GM21576 (cell line): ENCODE results near the gene IFITM1.

Experiments used
- ATAC-seq: cut with Tn5 transposase; IDR thresholded peaks from one replicate; pipeline ENCODE4 v1.9.1; 2021; ENCODE audit warnings: mild to moderate bottlenecking, moderate library complexity; ENCODE audit not compliant: unreplicated experiment

Gene IFITM1

DNA sequence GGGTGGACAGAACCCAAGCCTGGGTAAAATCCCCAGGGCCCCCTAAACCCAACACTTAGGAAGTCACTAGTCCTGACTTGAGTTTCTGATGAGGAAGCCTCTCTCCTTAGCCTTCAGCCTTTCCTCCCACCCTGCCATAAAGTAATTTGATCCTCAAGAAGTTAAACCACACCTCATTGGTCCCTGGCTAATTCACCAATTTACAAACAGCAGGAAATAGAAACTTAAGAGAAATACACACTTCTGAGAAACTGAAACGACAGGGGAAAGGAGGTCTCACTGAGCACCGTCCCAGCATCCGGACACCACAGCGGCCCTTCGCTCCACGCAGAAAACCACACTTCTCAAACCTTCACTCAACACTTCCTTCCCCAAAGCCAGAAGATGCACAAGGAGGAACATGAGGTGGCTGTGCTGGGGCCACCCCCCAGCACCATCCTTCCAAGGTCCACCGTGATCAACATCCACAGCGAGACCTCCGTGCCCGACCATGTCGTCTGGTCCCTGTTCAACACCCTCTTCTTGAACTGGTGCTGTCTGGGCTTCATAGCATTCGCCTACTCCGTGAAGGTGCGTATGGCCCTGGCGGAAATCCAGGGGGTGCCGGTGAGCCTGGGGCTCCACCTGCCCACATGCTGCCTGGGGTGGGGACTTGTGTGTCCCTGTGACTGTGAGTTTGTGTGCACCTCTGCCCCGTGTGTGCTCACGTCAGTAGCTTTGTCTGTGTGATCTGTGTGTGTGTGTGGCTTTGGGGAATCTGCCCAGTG, at the start of gene IFITM1:
Gene IFITM1 (plus strand): TSS at position 254 of the 767 bp plus-strand sequence. CDS start 131 bp downstream, at position 385.
- no peak for ATAC-seq

- ATAC-seq, result no peak
Observed at GRCh38 chr11:266676-267439, 47.0 kb upstream of the IFITM1 start.

- no peak for ATAC-seq
Observed at GRCh38 chr11:267491-267994, 46.3 kb upstream of the IFITM1 start.

GRCh38 chr11:268716-269145, 45.1 kb upstream of the IFITM1 start:
- ATAC-seq, result peak; percentile 32

DNA sequence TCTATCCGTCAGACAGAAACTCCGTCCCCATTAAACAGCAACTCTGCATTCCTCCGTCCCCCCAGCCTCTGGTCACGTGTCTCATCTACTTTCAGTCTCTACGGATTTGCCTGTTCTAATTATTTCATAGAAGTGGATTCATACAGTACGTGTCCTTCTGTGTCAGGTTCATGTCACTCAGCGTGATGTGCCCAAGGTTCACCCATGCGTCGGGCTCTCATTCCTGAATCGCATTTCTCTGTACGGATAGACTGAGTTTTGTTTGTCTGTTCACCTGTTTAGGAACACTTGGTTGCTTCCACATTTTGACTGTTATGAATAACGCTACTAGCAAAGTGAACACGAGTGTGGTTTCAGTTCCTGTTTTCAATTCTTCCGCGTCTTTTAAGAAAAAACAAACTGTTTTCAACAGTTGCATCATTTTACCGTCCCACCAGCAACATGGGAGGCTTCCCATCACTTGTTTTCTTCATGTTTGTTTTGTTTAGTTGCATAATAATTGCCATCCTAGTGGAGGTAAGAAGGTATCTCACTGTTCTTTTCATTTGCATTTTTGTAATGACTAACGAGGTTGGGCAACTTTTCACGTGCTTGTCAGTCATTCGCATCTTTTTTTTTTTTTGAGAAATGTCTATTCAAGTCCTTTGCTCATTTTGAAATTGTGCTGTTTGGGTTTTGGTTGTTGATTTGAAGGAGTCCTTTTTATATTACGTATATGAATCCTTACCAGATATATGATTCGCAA, 44.5 kb upstream of the IFITM1 start:
- ATAC-seq, result peak; percentile 66

DNA sequence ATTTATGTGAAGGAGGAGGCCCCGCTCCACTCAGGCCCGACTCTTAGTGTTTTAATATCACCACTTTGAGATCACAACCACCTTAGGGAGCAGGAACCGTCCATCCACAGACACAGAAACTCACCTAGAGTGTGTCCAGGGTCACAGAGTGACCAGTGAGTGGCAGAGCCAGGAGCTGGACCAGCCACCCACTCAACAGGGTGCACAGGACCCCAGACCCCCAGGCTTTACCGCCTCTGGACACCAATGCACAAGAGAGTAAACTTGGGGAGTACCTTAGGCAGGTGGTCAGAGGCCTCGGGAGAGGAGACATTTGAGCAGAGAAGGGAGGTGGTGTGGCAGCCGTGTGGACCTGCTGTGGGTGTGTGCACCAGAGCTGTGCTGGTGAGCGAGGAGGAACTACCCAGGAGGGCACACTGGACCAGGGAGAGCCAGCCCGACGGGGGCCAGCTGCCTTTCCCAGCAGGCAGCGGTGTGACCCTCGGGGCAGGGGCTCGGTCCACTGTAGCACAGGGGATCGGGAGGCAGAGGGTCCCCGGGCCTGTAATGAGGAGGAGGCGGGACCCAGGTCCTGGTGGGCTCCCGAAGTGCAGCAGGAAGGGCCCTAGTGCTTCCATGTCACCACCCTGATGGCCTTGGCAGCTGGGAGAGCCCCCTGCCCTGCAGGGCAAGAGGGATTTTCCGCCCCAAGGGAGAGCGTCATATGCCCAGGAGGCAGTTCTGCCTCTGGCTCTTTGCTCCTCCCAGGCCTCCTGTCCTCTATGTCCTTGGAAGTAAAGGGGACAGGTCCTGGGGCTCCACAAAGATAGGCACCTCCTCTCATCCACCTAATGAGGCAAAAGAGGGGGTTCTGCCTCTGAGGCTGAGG, 43.2 kb upstream of the IFITM1 start:
- no peak for ATAC-seq

- ATAC-seq, result no peak
Observed at GRCh38 chr11:271319-271715, 42.5 kb upstream of the IFITM1 start.

GRCh38 chr11:272195-272930, 41.5 kb upstream of the IFITM1 start:
- no peak for ATAC-seq

DNA sequence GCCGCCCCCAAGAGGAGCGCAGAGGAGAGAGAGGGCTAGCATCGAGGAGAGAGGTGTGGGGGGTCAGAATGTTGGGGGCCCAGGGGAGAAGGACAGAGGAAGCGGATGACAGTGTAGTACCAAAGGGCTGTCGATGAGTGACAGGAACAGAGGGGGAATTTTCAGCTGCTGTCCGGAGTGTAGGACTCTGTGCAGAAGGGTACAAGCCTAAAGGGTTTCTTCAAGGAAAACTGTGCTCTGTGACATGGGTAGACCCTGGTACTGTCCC, 41.0 kb upstream of the IFITM1 start:
- no peak for ATAC-seq

DNA sequence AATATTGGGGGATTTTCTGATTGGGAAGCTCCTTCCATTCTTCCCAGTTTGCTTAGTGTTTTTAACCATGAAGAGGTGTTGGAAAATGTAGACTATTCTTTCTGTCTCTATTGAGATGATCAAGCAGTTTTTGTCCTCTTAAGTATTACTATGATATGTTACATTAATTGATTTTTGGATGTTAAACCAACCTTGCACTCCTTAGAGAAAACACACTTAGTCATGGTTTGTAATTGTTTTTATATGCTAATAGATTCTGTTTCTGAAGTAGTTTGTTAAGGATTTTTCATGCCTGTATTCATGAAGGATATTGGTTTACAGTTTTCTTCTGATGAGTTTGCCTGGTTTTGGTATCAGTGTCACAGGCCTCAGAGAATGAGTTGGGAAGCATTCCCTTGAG, 37.6 kb upstream of the IFITM1 start:
- ATAC-seq, result no peak

GRCh38 chr11:278001-278951, 35.6 kb upstream of the IFITM1 start, which contains the start of gene NLRP6:
Gene NLRP6 (plus strand): TSS chr11:278407. CDS start chr11:278570, 163 bp downstream.
- ATAC-seq, result no peak

DNA sequence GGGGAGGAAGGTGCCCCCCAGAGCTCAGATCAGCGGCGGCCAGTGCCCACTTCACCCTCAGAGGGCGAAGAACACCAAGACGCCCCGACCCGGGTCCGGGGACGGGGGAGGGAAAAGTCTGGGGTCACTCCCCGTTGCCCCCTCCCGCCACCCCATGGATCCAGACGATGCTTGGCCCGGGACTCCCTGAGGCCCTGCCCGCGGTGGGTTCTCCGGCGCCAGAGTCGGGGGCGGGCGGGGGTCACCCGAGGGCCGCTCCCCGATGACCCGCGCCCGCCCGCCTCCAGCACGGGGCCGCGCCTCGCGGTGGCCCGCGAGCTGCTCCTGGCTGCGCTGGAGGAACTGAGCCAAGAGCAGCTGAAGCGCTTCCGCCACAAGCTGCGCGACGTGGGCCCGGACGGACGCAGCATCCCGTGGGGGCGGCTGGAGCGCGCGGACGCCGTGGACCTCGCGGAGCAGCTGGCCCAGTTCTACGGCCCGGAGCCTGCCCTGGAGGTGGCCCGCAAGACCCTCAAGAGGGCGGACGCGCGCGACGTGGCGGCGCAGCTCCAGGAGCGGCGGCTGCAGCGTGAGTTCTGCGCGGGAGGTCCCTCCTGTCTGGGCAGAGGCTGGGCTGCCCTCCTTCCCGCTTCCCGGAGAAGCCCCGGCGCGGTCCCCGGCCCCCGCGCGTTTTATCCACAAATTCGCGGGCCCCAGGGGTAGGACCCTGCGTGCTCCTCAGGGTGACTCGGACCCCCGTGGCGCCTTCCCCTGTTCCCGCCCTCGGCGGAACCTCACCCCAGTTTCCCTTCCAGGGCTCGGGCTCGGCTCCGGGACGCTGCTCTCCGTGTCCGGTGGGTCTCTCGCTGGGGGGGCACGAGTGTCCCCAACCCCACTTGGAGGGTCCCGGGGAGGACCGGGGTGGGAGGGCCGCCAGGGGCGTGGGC, 34.5 kb upstream of the IFITM1 start:
- no peak for ATAC-seq

DNA sequence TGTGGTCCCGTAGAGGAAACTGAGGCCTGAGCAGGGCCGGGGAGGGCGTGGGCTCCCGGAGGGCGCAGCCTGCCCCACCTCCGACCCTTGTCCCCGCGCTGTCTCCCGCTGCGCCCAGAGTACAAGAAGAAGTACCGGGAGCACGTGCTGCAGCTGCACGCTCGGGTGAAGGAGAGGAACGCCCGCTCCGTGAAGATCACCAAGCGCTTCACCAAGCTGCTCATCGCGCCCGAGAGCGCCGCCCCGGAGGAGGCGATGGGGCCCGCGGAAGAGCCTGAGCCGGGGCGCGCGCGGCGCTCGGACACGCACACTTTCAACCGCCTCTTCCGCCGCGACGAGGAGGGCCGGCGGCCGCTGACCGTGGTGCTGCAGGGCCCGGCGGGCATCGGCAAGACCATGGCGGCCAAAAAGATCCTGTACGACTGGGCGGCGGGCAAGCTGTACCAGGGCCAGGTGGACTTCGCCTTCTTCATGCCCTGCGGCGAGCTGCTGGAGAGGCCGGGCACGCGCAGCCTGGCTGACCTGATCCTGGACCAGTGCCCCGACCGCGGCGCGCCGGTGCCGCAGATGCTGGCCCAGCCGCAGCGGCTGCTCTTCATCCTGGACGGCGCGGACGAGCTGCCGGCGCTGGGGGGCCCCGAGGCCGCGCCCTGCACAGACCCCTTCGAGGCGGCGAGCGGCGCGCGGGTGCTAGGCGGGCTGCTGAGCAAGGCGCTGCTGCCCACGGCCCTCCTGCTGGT, 33.7 kb upstream of the IFITM1 start:
- no peak for ATAC-seq

DNA sequence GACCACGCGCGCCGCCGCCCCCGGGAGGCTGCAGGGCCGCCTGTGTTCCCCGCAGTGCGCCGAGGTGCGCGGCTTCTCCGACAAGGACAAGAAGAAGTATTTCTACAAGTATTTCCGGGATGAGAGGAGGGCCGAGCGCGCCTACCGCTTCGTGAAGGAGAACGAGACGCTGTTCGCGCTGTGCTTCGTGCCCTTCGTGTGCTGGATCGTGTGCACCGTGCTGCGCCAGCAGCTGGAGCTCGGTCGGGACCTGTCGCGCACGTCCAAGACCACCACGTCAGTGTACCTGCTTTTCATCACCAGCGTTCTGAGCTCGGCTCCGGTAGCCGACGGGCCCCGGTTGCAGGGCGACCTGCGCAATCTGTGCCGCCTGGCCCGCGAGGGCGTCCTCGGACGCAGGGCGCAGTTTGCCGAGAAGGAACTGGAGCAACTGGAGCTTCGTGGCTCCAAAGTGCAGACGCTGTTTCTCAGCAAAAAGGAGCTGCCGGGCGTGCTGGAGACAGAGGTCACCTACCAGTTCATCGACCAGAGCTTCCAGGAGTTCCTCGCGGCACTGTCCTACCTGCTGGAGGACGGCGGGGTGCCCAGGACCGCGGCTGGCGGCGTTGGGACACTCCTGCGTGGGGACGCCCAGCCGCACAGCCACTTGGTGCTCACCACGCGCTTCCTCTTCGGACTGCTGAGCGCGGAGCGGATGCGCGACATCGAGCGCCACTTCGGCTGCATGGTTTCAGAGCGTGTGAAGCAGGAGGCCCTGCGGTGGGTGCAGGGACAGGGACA, 32.9 kb upstream of the IFITM1 start:
- no peak for ATAC-seq

- no peak for ATAC-seq
Observed at GRCh38 chr11:281486-282161, 32.2 kb upstream of the IFITM1 start.

GRCh38 chr11:282171-282570, 31.7 kb upstream of the IFITM1 start:
- no peak for ATAC-seq
